Measurements from ENCODE around the gene PPP2R2B.
A peak's percentile ranks its signal among the peaks of the same experiment; 100 is the strongest.

The PPP2R2B gene
- total RNA-seq = 4.5 to 18.3 (median 12.5) reads per million in 4 donors

DNA sequence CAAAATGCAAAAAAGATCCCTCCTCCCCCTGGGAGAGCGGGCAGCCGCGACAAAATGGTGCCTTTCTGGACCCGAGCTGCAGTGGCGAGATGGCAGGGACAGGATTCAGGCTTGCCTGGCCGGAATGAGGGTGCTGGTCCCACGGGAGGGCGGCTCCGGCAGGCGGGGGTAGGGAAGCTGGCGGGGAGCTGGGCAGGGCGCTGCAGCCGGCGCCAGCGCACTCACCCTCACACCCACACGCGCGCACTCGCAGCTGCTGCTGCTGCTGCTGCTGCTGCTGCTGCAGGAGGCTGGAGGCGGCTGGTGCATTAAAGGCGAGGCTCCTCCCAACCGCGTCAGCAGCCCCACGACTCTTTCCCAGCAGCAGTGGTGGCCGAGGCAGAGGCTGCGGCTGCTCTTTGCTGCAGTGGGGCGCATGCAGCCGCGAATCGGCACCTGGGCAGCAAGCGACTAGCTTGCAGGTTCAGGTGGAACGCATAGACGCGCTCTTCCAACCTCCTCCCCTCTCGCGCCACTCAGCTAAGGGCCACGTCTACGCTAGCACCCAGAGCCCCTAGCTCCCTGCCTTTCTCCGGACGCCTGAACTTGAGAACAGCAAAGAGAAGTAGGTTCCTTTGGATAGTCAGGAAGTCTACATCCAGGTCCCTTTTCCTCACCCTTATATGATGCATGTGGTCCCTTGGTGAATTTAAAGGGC is at the start of gene PPP2R2B:
Gene PPP2R2B, minus strand, starts transcription at position 282 of the 697 bp plus-strand sequence.
- DNase-seq = peak in 3 of 5 donors; percentile 37 to 45 (median 45)

DNA sequence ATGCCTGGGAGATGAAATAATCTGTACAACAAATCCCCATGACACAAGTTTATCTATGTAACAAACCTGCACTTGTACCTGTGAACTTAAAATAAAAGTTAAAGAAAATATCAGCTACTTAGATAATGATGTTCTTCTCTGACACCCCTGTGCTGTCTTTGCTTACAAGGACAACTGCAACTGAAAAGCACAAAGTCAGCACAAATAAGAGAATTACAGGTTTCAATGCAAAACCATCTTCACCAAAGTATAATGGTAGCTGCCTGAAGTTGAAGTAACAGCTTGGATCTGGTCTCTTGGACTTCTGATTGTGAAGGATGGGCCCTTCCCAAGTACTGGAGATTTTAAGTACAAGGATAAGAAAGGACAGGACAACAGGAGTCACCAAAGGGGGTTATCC is 45.6 kb upstream of the PPP2R2B start:
- DNase-seq = no peak

GRCh38 chr5:146921225-146921624 is 42.7 kb upstream of the PPP2R2B start:
- no peak for DNase-seq

DNA sequence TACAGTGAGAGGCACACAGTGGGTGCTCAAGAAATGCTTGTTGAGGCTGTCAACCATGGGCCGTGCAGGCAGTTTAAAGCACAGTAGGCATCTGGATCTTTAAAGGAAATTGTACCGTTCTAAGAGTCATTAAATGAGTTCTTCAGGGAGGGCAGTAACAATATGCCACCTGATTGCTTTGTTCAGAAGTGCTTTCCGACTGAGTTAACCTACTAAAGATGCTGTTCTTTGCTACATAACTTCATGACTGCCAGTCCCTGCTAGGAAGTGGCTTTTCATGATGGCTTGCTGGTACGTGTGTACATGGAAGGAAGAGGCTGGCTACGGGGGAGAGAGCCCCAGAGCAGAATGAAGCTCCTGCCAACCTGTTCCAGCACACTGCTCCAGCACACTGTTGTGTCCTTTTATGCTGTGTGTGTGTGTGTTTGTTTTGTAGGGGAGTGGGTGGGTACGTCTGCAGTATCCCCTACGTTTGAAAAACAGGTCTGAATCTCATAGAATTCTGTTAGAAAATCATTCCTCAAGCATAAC is 41.9 kb upstream of the PPP2R2B start:
- no peak for DNase-seq

DNA sequence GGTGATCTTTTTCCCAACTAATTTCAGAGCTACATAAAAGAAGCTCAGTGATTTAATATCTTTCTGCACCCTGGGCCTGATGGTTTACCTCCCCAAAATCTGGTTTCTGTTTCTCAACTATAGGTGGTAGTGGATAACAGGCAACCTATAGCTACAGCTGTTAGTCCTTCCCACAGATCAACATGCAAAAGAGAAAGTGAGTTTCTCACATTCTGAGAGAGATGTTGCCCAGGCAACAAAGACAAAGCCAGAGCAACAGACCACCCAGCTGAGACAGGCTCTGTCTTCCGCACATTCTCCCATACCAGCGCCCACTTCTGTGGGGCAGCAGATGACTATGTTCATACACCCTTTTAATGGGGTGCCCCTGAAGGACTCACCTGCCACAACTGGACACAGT is 40.7 kb upstream of the PPP2R2B start:
- no peak for DNase-seq

DNA sequence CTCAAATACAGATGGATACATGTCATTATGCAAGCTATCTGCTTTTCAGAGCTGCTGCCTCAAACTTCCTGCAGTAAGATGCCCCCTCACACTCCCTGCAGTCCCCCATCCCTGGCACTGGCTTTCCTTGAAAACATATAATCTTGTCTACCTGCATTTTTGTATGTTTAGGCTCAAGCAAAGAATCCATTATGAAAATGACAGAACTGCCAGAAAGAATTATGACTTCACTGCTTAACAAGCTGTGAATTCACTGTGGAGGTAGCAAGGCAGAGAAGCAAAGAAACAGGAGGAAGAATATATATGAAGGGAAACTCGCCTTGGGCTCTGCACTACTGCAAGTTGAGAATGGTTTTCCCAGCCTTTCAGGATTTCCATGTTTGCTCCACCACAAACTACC is 39.4 kb upstream of the PPP2R2B start:
- DNase-seq = no peak

GRCh38 chr5:146912874-146913273 is 34.3 kb upstream of the PPP2R2B start:
- no peak for DNase-seq

DNA sequence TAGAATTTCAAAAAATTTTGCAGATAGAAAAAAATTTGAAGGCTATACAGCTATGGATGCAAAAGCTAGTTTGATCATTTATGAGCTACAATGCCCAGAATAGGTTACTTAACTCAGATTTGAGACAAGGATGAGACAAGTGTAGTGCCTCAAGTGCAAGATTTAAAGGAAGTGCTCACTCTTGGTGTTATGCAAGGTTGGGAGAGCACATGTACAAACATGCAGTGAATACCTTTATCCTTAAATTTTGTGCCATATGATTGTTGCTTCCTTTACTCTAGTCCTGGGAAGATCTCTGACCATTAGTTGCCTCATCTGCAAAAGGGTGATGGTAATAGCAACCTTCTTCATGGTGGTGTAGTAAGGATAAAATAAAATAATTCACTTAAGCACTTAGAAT is 31.7 kb upstream of the PPP2R2B start:
- no peak for DNase-seq

- DNase-seq = no peak
Observed at GRCh38 chr5:146909255-146910068, 30.9 kb upstream of the PPP2R2B start.

DNA sequence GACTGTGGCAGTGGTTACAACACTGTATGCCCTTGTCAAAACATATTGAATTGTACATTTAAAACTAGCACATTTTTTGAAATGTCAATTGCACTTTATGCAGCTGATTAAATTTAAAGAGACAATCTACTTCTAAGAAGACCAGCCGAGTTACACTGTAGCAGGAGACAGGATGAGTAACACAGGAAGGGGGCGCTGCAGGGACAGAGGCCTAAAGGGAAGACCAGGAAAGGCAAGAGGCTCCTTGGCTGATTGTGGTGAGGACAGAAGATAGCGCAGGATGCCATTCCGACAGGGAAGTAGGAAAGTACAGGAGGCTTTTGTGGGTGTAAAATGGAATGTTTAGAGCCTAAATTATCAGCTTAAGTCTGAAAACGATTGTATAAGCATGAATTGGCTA is 28.2 kb upstream of the PPP2R2B start:
- no peak for DNase-seq

GRCh38 chr5:146904890-146905289 is 26.3 kb upstream of the PPP2R2B start:
- no peak for DNase-seq

DNA sequence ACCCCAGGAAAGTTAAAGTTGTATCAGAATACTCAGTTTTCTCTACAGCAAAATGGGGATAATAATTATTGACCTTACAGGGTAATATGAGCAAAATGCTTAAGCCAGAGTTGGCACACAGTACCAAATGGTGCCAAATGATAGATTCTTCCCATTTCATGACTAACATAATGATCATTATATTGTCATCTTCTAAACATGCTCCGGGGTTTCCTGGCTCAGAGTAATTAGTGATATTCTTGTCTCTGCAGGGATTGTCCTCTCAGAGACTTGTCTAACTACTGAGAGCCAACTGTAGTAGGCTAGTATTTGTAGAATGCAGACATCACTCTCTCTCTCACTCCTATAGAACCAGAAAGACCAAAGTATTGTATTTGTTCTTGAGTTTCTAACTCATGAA is 25.2 kb upstream of the PPP2R2B start:
- DNase-seq = no peak

DNA sequence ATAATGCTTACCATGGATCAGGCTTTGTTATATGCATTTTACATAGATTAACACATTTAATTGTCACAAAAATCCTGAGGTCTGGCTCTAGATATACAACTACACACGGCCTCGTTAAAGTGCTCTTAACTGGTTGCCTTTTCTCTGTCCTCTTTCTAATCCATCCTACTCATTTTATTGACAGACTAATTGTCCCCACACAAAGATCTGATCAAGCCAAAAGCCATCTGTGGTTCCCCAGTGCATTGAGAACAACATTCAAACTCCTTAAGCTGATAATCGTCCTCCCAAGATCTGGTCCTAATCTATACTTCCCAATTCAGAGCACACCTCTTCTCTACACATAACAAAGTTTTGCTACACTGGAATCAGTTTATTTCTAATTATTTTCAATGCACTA is 23.9 kb upstream of the PPP2R2B start:
- DNase-seq = no peak

- no peak for DNase-seq
Observed at GRCh38 chr5:146897061-146897460, 18.5 kb upstream of the PPP2R2B start.

- peak in 1 of 5 donors; percentile 40 for DNase-seq
Observed at GRCh38 chr5:146894753-146895521, 16.4 kb upstream of the PPP2R2B start.

DNA sequence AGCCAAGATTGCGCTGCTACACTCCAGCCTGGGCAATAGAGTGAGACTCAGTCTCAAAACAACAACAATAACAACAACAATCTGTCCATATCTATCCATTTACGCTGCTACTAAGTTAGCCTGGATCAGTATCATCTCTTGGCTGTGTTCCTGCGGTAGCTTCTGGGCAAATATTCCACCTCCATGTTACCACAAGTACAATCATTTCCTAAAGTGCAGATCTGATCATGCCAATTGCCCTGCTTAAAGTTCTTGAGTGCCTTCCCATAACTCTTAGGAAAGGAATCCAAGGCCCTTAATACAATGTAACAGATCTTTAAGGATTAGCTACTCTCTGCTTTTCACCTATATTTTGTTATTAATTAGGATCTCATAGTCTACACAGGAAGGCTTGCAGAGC is 15.4 kb upstream of the PPP2R2B start:
- DNase-seq = no peak

DNA sequence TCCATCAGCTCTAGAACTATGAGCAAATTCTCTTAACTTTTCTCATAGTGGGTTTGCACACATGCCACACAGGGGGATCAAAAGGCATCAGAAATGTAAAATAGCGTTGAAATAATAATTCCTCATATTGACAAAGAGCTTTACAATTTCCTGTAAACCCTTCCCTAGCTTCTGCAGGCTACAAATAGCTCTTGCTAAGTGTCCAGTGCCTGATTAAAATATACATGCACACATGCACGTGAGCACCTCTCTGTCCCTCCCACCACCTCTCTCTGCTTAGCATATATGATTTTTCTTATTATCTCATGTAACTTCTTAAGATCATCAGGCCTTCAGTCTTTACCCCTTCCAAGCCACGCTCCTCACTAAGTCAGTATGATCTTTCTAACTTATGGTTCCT is 13.7 kb upstream of the PPP2R2B start:
- no peak for DNase-seq

DNA sequence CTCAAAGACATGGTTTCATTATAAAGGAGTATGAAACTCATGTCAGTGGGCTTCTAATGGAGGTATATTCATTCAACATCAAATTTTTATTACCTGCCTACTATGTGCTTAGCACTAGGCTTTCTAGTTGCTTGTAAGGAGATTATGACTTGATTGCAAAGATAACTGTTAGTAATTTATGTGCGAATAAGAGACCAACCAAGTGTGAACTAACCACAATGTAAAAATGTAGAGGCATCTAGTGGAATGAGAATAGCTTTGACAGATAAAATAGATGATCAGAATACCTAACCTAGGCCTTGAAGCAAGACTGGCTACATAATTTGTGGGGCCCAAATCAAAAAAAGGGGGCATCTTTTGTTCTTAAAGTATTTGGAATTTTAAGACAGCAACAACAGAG is 13.0 kb upstream of the PPP2R2B start:
- no peak for DNase-seq

- DNase-seq = no peak
Observed at GRCh38 chr5:146890731-146891440, 12.3 kb upstream of the PPP2R2B start.

- no peak for DNase-seq
Observed at GRCh38 chr5:146890066-146890465, 11.5 kb upstream of the PPP2R2B start.

DNA sequence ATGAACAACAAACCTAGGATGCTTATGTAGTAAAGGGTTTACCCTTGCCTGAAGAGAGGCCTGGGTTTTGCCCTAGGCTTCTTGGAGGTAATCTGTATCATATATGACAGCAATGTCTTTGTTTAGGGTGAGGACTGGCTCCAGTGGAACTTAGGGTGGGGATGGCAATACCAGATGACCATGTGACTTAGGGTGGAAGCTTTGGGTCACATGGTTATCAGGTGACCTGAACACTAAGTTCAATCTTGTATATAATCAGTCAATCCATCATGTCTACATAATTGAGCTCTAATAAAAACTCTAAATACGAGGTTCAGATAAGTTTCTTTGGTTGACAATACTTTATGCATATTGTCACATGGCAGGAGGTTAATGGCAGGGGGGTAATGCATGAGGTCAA is 10.6 kb upstream of the PPP2R2B start:
- no peak for DNase-seq

DNA sequence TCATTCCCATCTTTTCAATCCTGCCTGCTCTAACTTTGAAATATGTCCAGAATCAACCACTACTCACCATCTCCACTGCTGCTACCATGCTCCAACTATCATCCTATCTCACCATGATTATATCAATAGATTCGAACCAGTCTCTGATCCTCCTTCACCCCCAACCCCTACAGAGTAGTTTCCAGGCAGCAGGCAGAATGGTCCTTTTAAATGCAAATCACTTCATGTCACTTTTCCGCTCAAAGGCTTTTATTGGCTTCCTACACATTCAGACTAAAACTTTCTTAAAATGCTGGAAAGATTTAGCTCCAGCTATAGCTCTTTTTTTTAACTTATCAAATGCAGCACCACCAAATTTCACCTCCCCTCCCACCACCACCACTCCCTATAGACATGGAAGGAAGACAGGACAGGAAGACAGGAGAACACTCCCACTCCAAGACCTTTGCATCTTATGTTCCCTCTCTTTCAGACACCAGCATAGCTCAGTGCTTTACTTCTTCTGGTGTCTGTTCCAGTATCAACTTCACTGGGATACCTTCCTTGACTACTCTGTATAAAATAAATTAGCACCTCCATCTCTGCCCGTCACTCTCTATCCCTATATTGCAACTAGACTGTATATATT is 9.9 kb upstream of the PPP2R2B start:
- no peak for DNase-seq

Measured in T-helper 1 cell (primary cell).